HG02571 (cell line): Measurements from ENCODE around the gene EML6.

Experiments used
- ATAC-seq: cut with Tn5 transposase; IDR thresholded peaks from one replicate; pipeline ENCODE4 v1.9.1; 2021; ENCODE audit warnings: mild to moderate bottlenecking, moderate library complexity; ENCODE audit not compliant: unreplicated experiment

Gene EML6

GRCh38 chr2:54957321-54957999, 234.0 kb downstream of the EML6 start:
- ATAC-seq: no peak

DNA sequence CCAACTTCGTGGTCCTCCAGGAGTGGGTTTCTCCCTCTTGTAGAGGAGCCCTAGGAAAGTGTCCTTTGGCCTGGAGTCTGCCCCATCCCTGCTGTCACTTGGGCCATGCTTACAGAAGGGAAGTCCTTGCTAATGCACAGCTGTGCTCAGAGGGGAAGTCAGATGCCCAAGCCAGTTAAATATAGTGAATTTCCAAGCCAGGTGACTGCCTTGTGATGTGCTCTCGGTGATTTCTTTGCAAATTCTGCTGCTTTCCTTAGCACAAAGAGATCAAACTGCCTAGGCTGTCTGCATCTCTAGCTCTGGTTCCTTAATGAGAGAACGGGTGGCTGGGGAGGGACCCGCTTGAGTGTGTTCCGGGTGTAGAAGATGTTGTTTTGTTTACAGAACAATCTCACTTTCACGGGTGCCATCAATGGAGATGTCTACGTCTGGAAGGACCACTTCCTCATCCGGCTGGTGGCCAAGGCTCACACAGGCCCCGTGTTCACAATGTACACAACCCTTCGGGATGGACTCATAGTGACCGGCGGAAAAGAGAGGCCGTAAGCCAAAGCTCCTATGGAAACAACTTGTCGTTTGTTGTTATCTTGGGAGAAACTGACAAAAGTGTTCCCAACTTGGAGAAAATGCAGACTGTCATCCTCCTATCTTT, 235.4 kb downstream of the EML6 start:
- no peak for ATAC-seq

GRCh38 chr2:54960164-54960563, 236.7 kb downstream of the EML6 start:
- ATAC-seq: no peak

GRCh38 chr2:54962511-54962910, 239.0 kb downstream of the EML6 start:
- no peak for ATAC-seq

GRCh38 chr2:54962935-54963440, 239.5 kb downstream of the EML6 start:
- ATAC-seq: no peak

DNA sequence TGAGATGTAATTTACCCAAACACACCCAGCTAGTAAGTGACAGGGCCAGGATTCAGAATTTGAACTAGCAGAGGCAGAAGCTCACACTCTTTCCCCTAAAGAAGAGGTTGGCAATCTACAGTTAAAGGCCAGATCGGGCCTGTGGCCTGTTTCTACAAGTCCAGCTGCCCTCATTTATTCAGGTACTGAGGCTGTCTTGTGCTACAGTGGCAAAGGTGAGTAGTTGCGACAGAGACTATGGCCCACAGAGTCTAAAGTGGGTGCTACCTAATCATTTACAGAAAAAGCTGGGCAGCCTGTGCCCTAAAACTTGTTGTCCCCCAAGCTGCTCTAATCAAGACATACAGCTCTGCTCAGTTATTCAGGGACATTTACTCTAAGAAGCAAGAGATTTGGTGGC, 240.0 kb downstream of the EML6 start:
- no peak for ATAC-seq

GRCh38 chr2:54964271-54964670, 240.8 kb downstream of the EML6 start:
- no peak for ATAC-seq

DNA sequence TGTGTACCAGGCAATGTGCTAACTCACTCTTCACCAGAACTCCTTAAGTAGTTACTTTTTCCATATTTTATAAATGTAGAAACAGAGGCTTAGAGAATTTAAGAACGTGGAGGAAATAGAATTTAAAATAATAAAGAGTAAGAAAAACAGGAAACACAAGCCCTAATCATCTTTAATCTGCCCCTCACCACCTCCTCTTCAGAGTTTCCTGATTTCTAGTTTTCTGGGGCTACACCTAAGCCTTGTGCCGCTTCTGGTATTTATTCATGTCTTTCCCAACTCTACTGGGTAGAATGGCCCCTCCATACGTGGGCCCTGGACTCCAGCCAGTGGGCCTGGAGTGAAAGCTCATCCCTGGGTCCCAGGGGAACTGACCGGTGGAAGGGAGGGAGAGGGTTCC, 241.4 kb downstream of the EML6 start:
- ATAC-seq: no peak

DNA sequence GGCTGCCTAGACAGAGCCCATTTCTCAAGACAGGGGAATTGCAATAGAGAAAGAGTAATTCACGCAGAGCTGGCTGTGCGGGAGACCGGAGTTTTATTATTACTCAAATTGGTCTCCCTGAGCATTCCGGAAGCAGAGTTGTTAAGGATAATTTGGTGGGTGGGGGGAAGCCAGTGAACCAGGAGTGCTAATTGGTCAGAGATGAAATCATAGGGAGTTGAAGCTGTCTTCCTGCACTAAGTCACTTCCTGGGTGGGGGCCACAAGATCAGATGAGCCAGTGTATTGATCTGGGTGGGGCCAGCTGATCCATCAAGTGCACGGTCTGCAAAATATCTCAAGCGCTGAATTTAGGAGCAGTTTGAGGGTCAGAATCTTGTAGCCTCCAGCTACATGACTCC, 242.0 kb downstream of the EML6 start:
- no peak for ATAC-seq

DNA sequence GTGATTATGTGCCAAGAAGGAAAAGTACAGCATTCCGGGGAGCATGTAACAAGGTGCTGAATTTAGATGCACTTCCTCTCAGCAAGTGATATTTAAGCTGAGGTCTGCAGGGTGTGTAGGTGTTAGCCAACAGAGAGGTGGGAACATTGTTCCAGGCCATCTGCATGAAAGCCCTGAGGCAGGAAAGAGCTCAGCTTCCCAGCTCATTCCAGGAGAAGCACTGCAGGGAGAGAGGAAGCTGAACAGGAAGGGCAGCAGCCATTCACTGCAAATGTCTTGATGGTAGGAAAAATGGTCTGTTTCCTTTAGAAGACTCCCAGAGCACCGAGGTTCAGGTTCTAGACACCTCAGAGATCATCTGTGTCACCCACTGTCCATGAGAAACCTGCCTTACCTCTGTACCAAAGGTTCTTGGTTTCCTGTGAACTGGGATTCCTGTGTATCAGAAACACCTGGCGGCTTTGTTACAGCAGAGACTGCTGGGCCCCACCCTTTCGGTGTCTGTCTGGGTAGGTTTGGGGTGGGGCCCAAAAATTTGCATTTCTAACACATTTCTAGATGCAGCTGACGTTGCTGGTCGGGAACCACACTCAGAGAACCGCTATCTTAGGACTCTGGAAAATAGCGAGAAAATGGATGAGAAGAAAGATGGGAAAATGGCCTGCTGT, 242.8 kb downstream of the EML6 start:
- no peak for ATAC-seq

DNA sequence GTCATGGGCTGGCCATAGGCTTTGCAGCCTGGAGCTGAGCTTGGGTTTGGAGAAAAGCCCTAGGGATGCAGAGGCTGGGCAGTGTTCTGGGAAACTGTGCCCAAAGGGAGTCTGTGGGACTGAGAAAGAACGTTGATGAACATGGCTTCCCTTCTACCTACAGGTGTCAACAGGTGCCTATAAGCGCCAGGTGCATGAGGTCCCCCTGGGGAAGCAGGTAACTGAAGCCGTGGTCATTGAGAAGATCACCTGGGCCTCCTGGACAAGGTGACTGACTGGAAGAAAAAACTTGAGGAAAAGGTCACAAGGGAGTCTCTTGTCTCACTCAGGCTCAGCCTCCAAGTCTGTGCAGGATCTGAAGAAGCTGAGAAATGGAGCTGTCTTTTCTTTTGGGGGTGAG, 243.4 kb downstream of the EML6 start:
- no peak for ATAC-seq

- ATAC-seq: no peak
Observed at GRCh38 chr2:54967269-54967668, 243.8 kb downstream of the EML6 start.

GRCh38 chr2:54967759-54968365, 244.4 kb downstream of the EML6 start:
- ATAC-seq: no peak

DNA sequence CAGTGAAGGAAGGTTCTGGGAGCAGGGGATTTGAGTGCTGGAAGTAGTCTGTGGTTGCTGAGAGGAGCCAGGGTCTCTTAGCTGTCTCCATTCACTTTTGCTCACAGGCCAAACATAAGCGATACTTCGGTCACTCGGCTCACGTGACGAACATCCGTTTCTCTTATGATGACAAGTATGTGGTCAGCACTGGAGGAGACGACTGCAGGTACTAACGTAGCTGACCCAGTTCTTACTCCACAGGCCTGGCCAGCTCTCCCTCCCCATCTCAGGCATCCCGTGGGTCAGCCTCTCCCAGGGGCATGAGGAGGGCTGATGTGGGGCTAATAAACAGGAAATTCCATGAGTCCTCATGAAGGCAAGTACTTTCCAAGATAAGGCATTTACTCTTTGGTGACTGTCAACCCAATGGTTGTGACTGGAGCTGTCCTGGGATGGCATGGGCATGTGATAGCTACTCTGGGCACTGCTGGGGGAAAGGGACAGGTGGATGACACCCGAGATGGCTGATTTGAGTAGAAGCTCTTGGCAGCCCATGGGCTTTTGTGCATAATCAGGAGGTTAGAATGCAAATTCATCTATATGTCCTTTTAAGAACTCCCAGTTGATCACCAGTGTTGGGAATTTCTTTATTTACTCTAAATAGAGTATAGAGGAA, 245.2 kb downstream of the EML6 start:
- ATAC-seq: no peak

- no peak for ATAC-seq
Observed at GRCh38 chr2:54969295-54969939, 246.0 kb downstream of the EML6 start.

GRCh38 chr2:54969940-54970338, 246.5 kb downstream of the EML6 start:
- ATAC-seq: no peak

DNA sequence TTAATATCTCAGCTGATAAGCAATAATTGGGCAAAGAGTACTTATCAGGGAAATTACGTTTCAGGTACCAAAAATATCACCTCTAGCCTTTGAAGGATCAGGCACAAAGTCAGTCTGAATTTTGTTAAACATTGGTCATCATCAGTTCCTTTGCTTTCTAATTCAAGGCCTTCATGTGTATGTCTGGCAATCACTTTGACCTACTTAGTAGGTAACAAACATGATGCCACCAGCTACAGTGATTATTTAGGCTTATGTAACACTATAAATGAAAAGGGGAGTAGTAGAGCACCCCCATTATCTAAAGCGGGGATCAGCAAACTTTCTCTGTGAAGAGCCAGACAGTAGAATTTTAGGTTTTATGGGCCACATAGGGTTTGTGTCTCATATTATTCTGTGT, 251.7 kb downstream of the EML6 start:
- no peak for ATAC-seq

DNA sequence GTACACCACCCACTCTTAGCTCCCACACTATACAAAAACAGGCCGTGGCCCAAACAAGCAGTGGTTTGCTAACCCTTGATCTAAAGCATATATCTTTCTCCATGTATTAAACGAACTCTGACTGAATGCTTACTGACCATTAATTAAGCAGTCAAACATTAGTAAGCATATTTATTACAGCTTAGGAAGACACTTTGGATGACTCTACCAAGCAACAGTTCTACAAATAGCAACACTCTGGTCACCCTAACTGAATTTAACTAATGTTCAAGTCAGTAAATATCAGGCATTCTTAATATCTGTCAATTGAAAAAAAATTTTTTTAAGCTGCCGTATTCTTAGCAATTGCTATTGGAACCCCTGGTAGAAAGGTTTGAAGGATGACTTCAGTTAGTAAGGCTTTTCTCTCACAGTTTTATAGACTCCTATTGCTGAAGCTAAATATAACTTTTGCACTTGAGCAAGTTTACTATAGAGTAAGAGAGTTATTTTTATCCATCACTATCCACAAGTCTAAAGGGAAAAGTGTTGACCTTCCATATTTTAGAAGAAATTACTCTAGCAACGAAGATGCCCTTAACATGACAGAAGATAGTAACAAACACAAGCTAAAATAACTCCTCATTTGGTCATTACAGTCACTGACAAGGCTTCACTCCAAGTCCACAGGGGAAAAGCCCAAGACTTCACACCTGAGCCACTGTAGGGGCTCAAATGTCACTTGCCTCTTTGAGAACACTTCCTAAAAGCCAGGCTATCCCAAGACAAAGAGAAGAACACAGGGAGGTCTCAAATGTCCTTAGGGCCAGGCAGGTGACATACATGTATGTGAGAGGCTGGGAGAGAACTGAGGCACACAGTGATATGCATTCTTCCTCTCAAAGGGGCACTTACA, 252.4 kb downstream of the EML6 start:
- no peak for ATAC-seq

DNA sequence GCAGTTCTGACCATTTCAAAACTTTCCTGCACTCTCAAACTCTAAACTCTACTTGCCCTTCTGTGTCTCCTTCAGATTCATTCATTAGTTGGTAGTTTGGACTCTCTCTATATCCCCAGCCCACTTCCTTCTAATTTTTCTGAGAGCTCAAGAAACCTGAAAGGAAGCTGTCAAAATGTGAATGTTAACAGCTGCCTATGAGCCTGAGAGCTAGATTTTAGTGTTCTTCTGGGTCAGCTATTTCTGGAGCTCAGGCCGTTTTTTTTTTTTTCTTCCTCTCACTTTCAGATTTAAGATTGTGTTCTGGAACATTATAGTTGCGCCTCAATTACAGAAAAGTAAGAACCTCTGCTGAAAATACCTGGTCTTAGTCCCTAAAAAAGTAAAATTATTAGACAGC, 253.7 kb downstream of the EML6 start:
- peak; percentile 64 for ATAC-seq
